Measurements from ENCODE around the gene PPP1CB.
A peak's percentile ranks its signal among the peaks of the same experiment; 100 is the strongest.
"Not testable (repeated sequence)": the region's sequence is repeated elsewhere in the genome, so short reads cannot be mapped to it uniquely, and the experiment has no call there.

Gene PPP1CB

GRCh38 chr2:28779001-28779400 lies 27.4 kb downstream of the PPP1CB start:
- no peak for DNase-seq (ENCODE audit: low spot score)

- no peak for DNase-seq (ENCODE audit: low spot score)
Observed at GRCh38 chr2:28780496-28780895, 28.9 kb downstream of the PPP1CB start.

- DNase-seq (ENCODE audit: low spot score), result no peak
Observed at GRCh38 chr2:28782423-28782822, 30.8 kb downstream of the PPP1CB start.

GRCh38 chr2:28784570-28784969 lies 32.9 kb downstream of the PPP1CB start:
- DNase-seq (ENCODE audit: low spot score), result not testable (repeated sequence)

- no peak for DNase-seq (ENCODE audit: low spot score)
Observed at GRCh38 chr2:28796620-28797019, 45.0 kb downstream of the PPP1CB start.

- no peak for DNase-seq (ENCODE audit: low spot score)
Observed at GRCh38 chr2:28801726-28802125, 50.1 kb downstream of the PPP1CB start.

GRCh38 chr2:28802975-28803429 lies 51.4 kb downstream of the PPP1CB start:
- DNase-seq (ENCODE audit: low spot score), result no peak

GRCh38 chr2:28809927-28810326 lies 58.3 kb downstream of the PPP1CB start:
- DNase-seq (ENCODE audit: low spot score), result no peak

- DNase-seq (ENCODE audit: low spot score), result peak; percentile 83
Observed at GRCh38 chr2:28810384-28811285, 59.0 kb downstream of the PPP1CB start, which contains the start of gene SPDYA. Gene SPDYA (plus strand): TSS chr2:28810834. CDS start chr2:28816015, 5,181 bp downstream.

GRCh38 chr2:28818053-28818452 lies 66.4 kb downstream of the PPP1CB start:
- DNase-seq (ENCODE audit: low spot score), result no peak

- peak; percentile 45 for DNase-seq (ENCODE audit: low spot score)
Observed at GRCh38 chr2:28821295-28821958, 69.8 kb downstream of the PPP1CB start.

- no peak for DNase-seq (ENCODE audit: low spot score)
Observed at GRCh38 chr2:28822036-28822435, 70.4 kb downstream of the PPP1CB start.

GRCh38 chr2:28824207-28824606 lies 72.6 kb downstream of the PPP1CB start:
- no peak for DNase-seq (ENCODE audit: low spot score)

GRCh38 chr2:28824870-28825269 lies 73.2 kb downstream of the PPP1CB start:
- no peak for DNase-seq (ENCODE audit: low spot score)

- DNase-seq (ENCODE audit: low spot score), result no peak
Observed at GRCh38 chr2:28828382-28828781, 76.8 kb downstream of the PPP1CB start.

GRCh38 chr2:28833740-28834470 lies 82.3 kb downstream of the PPP1CB start:
- DNase-seq (ENCODE audit: low spot score), result no peak

- no peak for DNase-seq (ENCODE audit: low spot score)
Observed at GRCh38 chr2:28835781-28836180, 84.2 kb downstream of the PPP1CB start.

GRCh38 chr2:28838971-28839370 lies 87.3 kb downstream of the PPP1CB start:
- DNase-seq (ENCODE audit: low spot score), result no peak

- DNase-seq (ENCODE audit: low spot score), result no peak
Observed at GRCh38 chr2:28842042-28842441, 90.4 kb downstream of the PPP1CB start.

Measured in D341Med (cell line).